HepG2 (cell line): Measurements from ENCODE around the gene ARAP1. TPM values are rescaled to one million over a fixed set of nuclear protein-coding genes. Genes with fewer than 3 reads are reported as not detected.

Experiments used
- ATF3 ChIP-seq: sonication (generic); formaldehyde crosslinking; IDR thresholded peaks from 2 replicates; pipeline ENCODE4 v1.4.0; 2020; ENCODE audit warnings: missing genetic modification reagents
- ATF5 ChIP-seq: sonication (generic); formaldehyde crosslinking; IDR thresholded peaks from 2 replicates; pipeline ENCODE4 v1.4.0; 2020; ENCODE audit warnings: mild to moderate bottlenecking, low read depth, missing genetic modification reagents
- HNRNPK ChIP-seq: fragments of 200-400 bp; formaldehyde crosslinking; IDR thresholded peaks from 2 replicates; pipeline ENCODE4 v1.6.1; 2018; ENCODE audit warnings: low read length, low read depth, moderate library complexity, mild to moderate bottlenecking; ENCODE audit not compliant: poor library complexity, severe bottlenecking
- KLF11 ChIP-seq: IDR thresholded peaks from 2 replicates; pipeline ENCODE4 v1.6.1; 2016; ENCODE audit warnings: missing compliant biosample characterization
- KMT2A ChIP-seq: sonication (generic); formaldehyde crosslinking; IDR thresholded peaks from 2 replicates; pipeline ENCODE4 v1.4.0; 2020; ENCODE audit warnings: missing genetic modification reagents
- MLX ChIP-seq: IDR thresholded peaks from 2 replicates; pipeline ENCODE4 v1.6.1; 2016
- MTA1 ChIP-seq: sonication (generic); formaldehyde crosslinking; IDR thresholded peaks from 2 replicates; pipeline ENCODE4 v1.4.0; 2020; ENCODE audit warnings: missing genetic modification reagents, mild to moderate bottlenecking, borderline replicate concordance
- MZF1 ChIP-seq: sonication (generic); formaldehyde crosslinking; IDR thresholded peaks from 2 replicates; pipeline ENCODE4 v1.8.1; 2023; ENCODE audit warnings: mild to moderate bottlenecking, missing genetic modification reagents, borderline replicate concordance
- POLR2AphosphoS2 ChIP-seq: IDR thresholded peaks from 2 replicates; pipeline ENCODE4 v1.6.1; 2011; ENCODE audit warnings: low read depth, low read length, improper control_type of control experiment
- REL ChIP-seq: sonication (generic); formaldehyde crosslinking; conservative IDR thresholded peaks from 2 replicates; pipeline ENCODE4 v1.8.0; 2022; ENCODE audit warnings: mild to moderate bottlenecking, missing genetic modification reagents, moderate library complexity
- SMYD3 ChIP-seq: sonication (generic); formaldehyde crosslinking; IDR thresholded peaks from 2 replicates; pipeline ENCODE4 v1.8.1; 2023; ENCODE audit warnings: mild to moderate bottlenecking, missing genetic modification reagents
- SRF ChIP-seq: IDR thresholded peaks from 2 replicates; pipeline ENCODE4 v1.6.1; 2011; ENCODE audit warnings: mild to moderate bottlenecking, low read depth, low read length, moderate library complexity
- ZBTB2 ChIP-seq: sonication (generic); formaldehyde crosslinking; IDR thresholded peaks from 2 replicates; pipeline ENCODE4 v1.8.0; 2022; ENCODE audit warnings: low read depth, missing genetic modification reagents
- ZBTB33 ChIP-seq: sonication (generic); formaldehyde crosslinking; IDR thresholded peaks from 2 replicates; pipeline ENCODE4 v1.4.0; 2020; ENCODE audit warnings: missing genetic modification reagents
- ZFY ChIP-seq: sonication (generic); formaldehyde crosslinking; IDR thresholded peaks from 2 replicates; pipeline ENCODE4 v1.4.0; 2020; ENCODE audit warnings: missing genetic modification reagents
- ZNF17 ChIP-seq: sonication (generic); formaldehyde crosslinking; IDR thresholded peaks from 2 replicates; pipeline ENCODE4 v1.5.0; 2020; ENCODE audit warnings: mild to moderate bottlenecking, missing genetic modification reagents
- ZNF556 ChIP-seq: sonication (generic); formaldehyde crosslinking; IDR thresholded peaks from 2 replicates; pipeline ENCODE4 v1.4.0; 2020; ENCODE audit warnings: mild to moderate bottlenecking, missing genetic modification reagents, borderline replicate concordance
- ZNF564 ChIP-seq: sonication (generic); formaldehyde crosslinking; IDR thresholded peaks from 2 replicates; pipeline ENCODE4 v1.8.1; 2023; ENCODE audit warnings: mild to moderate bottlenecking, missing genetic modification reagents
- ZNF614 ChIP-seq: IDR thresholded peaks from 2 replicates; pipeline ENCODE4 v1.6.1; 2018; ENCODE audit warnings: missing biosample characterization, missing genetic modification reagents, inconsistent platforms, borderline replicate concordance
- ZNF639 ChIP-seq: conservative IDR thresholded peaks from 2 replicates; pipeline ENCODE4 v1.6.1; 2018; ENCODE audit warnings: missing genetic modification reagents
- ZNF678 ChIP-seq: sonication (generic); formaldehyde crosslinking; IDR thresholded peaks from 2 replicates; pipeline ENCODE4 v1.4.0; 2020; ENCODE audit warnings: mild to moderate bottlenecking, missing genetic modification reagents
- ZNF891 ChIP-seq: sonication (generic); formaldehyde crosslinking; IDR thresholded peaks from 2 replicates; pipeline ENCODE4 v1.5.0; 2020; ENCODE audit warnings: mild to moderate bottlenecking, missing genetic modification reagents
- ZSCAN25 ChIP-seq: sonication (generic); formaldehyde crosslinking; IDR thresholded peaks from 2 replicates; pipeline ENCODE4 v1.8.0; 2022; ENCODE audit warnings: mild to moderate bottlenecking, missing genetic modification reagents
- polyA plus RNA-seq, 8 experiments: library from polyadenylated mRNA; depleted of rRNA in 3 of 8; stranded (reverse) in 7 of 8; unstranded in 1 of 8; fragments of >200 nt; fragmentation: Illumina TruSeq in 4 of 8; extraction: Trizol in 4 of 8; gene quantifications; 2 replicates each; pipeline versions ENCODE4 v1.2.1 to v1.2.3, GENCODE V29; 2011 to 2016; ENCODE audit warnings: low read depth in 4 of 8, missing spikeins in 1 of 8, mixed read lengths in 1 of 8; ENCODE audit not compliant: insufficient read depth in 1 of 8
- total RNA-seq, 5 experiments: library from RNA; depleted of rRNA; stranded (reverse); fragments of >200 nt; fragmentation: Illumina TruSeq; extraction: Trizol; gene quantifications; 2 replicates each; pipeline ENCODE4 v1.2.3, GENCODE V29; 2016; ENCODE audit warnings: low read depth in 1 of 5

ARAP1 gene
- total and polyA plus RNA-seq, 2 of the 13 experiments (the other 11 are each of a cell fraction or from before 2014, with no cell fraction given), result 43.2 to 55.5 TPM

- no peak for TF ChIP-seq ZBTB2 (CRISPR knock-in tag)
- TF ChIP-seq ATF5 (CRISPR knock-in tag), result no peak
- TF ChIP-seq ZFY (CRISPR knock-in tag), result no peak
- no peak for TF ChIP-seq POLR2AphosphoS2
- no peak for TF ChIP-seq REL (CRISPR knock-in tag)
- TF ChIP-seq ZNF614 (CRISPR knock-in tag), result 0 out of 2 replicates have a peak, but pooled peaks have one; percentile 58
- TF ChIP-seq ZNF678 (CRISPR knock-in tag), result no peak
- TF ChIP-seq ZBTB33, result no peak
- TF ChIP-seq SRF, result no peak
- no peak for TF ChIP-seq ZSCAN25 (CRISPR knock-in tag)
- TF ChIP-seq ATF3 (CRISPR knock-in tag), result 0 out of 2 replicates have a peak, but pooled peaks have one; percentile 27
- no peak for TF ChIP-seq MZF1 (CRISPR knock-in tag)
- no peak for TF ChIP-seq ZNF639 (CRISPR knock-in tag)
- no peak for TF ChIP-seq KLF11 (CRISPR knock-in tag)
- 0 out of 2 replicates have a peak, but pooled peaks have one; percentile 64 for TF ChIP-seq SMYD3 (CRISPR knock-in tag)
- 0 out of 2 replicates have a peak, but pooled peaks have one; percentile 9 for TF ChIP-seq MLX (CRISPR knock-in tag)
- no peak for TF ChIP-seq ZNF17 (CRISPR knock-in tag)
- TF ChIP-seq KMT2A (CRISPR knock-in tag), result 0 out of 2 replicates have a peak, but pooled peaks have one; percentile 33
- TF ChIP-seq MTA1 (CRISPR knock-in tag), result no peak
- 0 out of 2 replicates have a peak, but pooled peaks have one; percentile 25 for TF ChIP-seq ZNF891
- no peak; the same call in 1 of the 2 replicates for TF ChIP-seq ZNF556 (CRISPR knock-in tag)
- no peak for TF ChIP-seq ZNF564 (CRISPR knock-in tag)
- TF ChIP-seq HNRNPK, result no peak
Measured at GRCh38 chr11:72778535-72779494, 26.6 kb upstream of the ARAP1 start (continued).
